Iris pigment epithelial cell (primary cell): ENCODE measurements around the gene PCLAF.
"Not testable (repeated sequence)": the region's sequence is repeated elsewhere in the genome, so short reads cannot be mapped to it uniquely, and the experiment has no call there.

Experiments used
- DNase-seq: peaks from one replicate; pipeline ENCODE4 v3.0.0-alpha.2; 2011; ENCODE audit warnings: low read depth

PCLAF gene

GRCh38 chr15:64361259-64361658 lies 20.0 kb downstream of the PCLAF start:
- DNase-seq: no peak

DNA sequence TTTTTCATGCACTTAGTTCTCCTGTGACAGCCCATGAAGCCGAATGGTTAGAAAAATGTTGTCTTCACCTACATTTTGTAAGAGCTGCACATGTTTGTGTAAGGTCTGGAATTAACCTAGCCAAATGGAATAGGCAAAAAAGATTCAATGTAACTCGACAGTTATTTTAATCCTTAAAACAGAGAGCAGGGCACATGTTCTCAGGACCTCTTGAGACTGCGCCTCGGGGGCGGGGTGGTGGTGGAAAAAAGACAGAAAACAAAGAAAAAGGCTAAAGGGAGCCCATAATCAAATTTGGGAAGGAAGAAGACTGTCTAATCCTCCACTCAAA lies 24.6 kb downstream of the PCLAF start:
- DNase-seq: no peak

DNA sequence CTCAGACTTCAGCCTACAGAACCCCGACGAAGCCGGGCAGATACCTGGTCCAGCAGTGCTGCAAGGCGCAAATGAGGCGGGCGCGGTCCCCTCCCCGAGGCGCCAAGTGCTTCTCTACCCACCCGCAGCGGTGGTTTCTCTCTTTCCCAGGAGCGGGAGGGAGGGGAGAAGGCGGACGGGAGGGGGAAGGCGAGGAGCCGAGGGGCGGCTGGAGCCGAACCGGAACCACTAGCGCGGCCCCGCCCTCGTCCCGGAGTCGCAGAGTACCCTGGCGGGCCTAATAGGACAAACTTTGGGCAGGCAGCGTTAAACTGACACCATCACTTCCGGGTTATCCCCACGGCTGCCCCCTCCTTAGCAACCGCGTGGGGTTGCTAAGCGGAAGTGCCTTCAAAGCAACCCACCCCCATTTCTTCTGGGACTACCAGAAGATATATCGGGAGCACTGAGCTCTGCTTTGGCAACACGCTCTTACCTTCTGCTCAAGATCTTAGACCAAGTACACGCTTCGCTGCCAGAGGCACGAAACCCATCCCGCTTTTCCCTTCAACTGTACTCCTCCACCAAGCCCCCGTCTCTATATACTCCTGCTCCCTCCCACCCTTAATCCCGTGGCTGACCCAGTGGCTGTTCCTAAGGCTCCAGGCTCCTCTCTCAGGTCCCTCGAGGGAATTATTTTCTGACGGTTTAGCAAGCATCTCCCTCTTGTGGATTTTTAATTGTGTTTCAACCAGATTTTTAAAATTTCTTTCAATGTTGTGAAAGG lies 25.1 kb downstream of the PCLAF start, which contains the start of gene CSNK1G1:
CSNK1G1 (minus strand) TSS at position 230 of the 766 bp plus-strand sequence. CDS start 55,674 bp downstream, outside the sequence.
- peak; percentile 98 for DNase-seq

GRCh38 chr15:64355348-64355943 lies 25.8 kb downstream of the PCLAF start:
- DNase-seq: no peak

- no peak for DNase-seq
Observed at GRCh38 chr15:64354688-64355344, 26.4 kb downstream of the PCLAF start.

GRCh38 chr15:64351265-64351664 lies 30.0 kb downstream of the PCLAF start:
- peak; percentile 38 for DNase-seq

DNA sequence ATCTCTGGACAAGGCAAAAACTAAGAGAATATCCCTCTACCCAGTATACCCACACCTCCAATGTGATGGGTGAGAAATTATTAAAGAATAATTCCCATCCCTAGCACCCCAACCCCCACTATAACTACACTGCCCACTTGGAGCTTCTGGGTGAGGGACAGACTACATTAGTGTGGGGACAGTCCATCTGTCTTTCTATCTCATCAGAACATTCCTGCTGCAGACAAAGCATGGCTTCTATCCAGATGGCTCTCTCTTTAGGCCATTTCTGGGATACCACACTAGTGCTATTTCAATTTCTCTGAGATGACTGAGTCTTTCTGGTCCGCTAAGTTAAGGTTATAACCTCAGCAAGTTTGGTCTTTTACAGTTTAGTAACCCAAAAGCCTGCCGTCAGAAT lies 31.9 kb downstream of the PCLAF start:
- DNase-seq: no peak

DNA sequence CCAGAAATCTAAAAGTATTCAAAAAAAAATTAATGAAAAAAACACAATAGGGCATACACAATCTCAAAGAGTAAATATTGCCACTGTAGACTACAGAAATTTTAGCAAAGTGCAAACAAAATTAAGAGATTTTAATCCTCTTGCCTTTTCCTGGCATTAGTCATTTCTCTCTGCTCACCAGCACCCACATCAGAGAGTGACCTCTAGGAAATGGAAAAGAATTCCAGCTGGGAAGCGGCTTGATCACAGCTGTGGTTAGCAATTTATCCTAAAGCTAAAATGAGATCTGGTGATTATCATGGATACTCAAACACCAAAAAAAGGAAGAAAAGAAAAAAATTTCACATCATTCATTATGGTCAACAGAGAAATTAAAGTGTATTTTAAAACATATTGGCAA lies 32.8 kb downstream of the PCLAF start:
- DNase-seq: no peak

DNA sequence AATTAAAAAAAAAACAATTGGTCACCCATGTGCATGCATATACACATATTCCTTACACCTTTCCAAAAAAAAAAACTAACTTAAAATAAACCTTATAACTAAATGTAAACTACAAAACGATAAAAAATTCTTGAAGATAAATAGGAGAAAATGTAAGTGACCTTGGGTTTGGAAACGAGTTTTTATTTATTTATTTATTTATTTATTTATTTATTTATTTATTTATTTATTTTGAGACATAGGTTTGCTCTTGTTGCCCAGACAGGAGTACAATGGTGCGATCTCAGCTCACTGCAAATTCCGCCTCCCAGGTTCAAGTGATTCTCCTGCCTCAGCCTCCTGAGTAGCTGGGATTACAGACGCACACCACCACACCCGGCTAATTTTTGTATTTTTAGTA lies 35.0 kb downstream of the PCLAF start:
- not testable (repeated sequence) for DNase-seq

GRCh38 chr15:64344651-64345294 lies 36.5 kb downstream of the PCLAF start:
- DNase-seq: peak; percentile 27

- DNase-seq: peak; percentile 48
Observed at GRCh38 chr15:64343841-64344240, 37.4 kb downstream of the PCLAF start.

DNA sequence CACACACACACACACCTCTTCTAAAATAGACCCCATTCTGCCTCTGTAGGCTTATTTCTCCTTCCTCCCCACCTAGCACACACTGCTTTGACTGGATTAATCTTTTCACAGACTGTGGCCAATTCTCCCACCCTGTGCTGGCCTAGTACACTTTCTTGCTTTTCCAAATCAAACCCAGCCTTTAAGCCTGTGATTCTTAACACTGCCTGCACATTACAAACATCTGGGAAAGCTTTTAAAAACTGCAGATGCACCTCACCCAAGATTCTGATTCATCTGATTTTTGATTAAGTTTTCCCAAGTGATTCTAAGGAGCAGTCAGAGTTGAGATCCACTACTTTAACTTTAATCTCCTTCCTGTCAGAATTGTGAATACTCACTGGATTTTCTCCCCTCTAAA lies 38.0 kb downstream of the PCLAF start:
- no peak for DNase-seq

GRCh38 chr15:64341961-64342360 lies 39.3 kb downstream of the PCLAF start:
- DNase-seq: no peak

DNA sequence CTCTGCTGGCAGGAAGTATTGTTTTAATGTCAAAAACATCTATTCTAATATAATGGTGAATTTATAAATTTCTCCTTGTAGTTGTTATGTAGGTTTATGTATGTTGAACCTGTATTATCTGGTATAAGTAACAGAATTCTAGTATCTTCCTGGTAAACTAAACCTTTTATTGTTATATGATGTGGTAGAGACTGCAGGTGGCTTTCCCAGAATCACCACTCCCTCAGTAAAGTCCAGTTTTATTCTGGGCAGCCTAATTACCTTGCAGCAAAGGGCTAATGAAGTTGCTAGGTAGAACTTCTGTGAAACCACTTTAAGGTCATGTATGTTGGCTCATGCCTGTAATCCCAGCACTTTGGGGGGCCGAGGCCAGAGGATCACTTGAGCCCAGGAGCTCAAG lies 40.9 kb downstream of the PCLAF start:
- DNase-seq: no peak

DNA sequence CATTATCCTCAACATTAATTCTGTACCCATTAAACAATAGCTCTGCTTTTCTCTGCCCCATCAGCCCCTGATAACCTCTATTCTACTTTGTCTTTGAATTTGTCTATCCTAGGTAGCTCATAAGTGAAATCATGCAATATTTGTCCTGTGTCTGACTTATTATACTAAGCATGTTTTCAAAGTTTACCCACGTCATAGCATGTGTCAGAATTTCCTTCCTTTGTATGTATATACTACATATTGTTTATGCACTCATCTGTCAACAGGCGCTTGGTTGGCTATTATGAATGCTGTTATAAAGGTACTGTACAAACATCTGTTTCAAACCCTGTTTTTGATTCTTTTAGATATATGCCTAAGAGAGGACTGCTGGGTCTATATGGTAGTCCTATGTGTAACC lies 43.5 kb downstream of the PCLAF start:
- no peak for DNase-seq

DNA sequence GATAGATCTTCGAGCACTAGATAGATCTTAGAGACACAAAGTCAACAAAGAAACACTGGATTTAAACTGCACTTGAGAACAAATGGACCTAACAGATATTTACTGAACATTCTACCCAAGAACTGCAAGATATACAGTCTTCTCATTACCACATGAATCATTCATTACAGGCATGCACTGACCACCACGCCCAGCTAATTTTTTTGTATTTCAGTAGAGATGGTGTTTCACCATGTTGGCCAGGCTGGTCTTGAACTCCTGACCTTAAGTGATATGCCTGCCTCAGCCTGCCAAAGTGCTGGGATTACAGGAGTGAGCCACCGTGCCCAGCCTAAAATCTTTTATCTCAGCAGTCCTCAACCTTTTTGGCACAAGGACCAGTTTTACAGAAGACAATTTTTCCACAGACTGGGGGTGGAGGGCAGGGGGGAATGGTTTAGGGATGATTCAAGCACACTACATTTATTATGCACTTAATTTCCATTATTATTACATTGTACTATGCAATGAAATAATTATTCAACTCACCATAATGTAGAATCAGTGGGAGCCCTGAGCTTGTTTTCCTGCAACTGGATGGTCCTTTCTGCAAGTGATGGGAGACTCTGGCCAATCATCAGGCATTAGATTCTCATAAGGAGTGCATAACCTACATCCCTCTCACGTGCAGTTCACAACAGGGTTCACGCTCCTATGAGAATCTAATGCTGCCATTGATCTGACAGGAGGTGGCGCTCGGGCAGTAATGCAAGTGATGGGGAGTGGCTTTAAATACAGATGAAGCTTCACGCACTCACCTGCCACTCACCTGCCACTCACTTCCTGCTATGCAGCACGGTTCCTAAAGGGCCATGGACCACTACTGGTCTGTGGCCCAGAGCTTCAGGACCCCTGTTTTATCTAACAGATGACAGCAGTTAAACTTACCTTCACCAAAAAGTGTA lies 47.0 kb downstream of the PCLAF start:
- DNase-seq: peak; percentile 61

DNA sequence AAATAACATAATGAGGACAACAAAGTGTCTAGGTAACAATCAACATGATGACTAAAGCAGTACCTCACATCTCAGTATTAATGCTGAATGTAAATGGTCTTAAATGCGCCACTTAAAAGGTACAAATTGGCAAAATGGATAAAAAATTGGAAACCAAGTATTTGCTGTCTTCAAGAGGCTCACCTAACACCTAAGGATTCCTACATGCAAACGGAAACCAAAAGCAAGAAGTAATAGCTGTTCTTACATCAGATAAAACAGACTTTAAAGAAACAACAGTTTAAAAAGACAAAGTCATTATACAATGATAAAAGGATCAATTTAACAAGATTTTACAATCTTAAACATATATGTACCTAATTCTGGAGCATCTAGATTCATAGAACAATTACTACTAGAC lies 47.7 kb downstream of the PCLAF start:
- no peak for DNase-seq

DNA sequence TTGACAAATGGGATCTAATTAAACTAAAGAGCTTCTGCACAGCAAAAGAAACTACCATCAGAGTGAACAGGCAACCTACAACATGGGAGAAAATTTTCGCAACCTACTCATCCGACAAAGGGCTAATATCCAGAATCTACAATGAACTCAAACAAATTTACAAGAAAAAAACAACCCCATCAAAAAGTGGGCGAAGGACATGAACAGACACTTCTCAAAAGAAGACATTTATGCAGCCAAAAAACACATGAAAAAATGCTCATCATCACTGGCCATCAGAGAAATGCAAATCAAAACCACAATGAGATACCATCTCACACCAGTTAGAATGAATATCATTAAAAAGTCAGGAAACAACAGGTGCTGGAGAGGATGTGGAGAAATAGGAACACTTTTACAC lies 49.6 kb downstream of the PCLAF start:
- not testable (repeated sequence) for DNase-seq

DNA sequence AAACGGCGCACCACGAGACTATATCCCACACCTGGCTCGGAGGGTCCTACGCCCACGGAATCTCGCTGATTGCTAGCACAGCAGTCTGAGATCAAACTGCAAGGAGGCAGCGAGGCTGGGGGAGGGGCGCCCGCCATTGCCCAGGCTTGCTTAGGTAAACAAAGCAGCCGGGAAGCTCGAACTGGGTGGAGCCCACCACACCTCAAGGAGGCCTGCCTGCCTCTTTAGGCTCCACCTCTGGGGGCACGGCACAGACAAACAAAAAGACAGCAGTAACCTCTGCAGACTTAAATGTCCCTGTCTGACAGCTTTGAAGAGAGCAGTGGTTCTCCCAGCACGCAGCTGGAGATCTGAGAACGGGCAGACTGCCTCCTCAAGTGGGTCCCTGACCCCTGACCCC lies 54.3 kb downstream of the PCLAF start:
- not testable (repeated sequence) for DNase-seq

GRCh38 chr15:64326458-64326857 lies 54.8 kb downstream of the PCLAF start:
- not testable (repeated sequence) for DNase-seq

DNA sequence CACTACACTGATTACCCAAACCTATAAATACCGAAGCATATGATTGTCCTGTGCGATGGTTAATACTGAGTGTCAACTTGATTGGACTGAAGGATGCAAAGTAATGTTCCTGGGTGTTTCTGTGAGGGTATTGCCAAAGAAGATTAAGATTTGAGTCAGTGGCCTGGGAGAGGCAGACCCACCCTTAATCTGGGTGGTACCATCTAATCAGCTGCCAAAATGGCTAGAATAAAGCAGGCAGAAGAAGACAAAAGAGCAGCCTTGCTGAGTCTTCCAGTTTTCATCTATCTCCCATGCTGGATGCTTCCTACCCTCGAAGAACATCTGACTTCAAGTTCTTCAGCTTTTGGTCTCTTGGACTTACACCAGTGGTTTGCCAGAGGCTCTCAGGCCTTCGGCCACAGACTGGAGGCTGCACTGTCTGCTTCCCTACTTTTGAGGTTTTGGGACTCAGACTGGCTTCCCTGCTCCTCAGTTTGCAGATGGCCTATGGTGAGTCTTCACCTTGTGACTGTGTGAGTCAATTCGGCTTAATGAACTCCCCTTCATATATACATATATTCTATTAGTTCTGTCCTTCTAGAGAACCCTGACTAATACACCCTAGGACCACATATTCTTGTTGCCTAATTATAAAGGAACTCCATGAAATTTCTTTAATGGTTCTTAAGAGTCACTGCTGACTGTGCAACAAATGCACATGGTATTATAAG lies 56.9 kb downstream of the PCLAF start:
- peak; percentile 32 for DNase-seq
